WTC11 (cell line): ENCODE measurements around the gene RABGGTA. TPM values are rescaled to one million over a fixed set of nuclear protein-coding genes. Genes with fewer than 3 reads are reported as not detected.

Experiments used
- ATAC-seq: fragments of 200-7000 bp; cut with Tn5 transposase; 2 replicates; pipeline ENCODE4 v1.10.0; 2021; ENCODE audit warnings: mild to moderate bottlenecking, moderate library complexity
- CTCF ChIA-PET: fragments of 300-600 bp; sonication (Branson Sonifier 250); formaldehyde crosslinking; loops from one replicate; lab custom pipeline; 2021; ENCODE audit warnings: antibody characterized with exemption; lab: Charles Lee
- POLR2A ChIA-PET: fragments of 350-600 bp; sonication (Branson Sonifier 250); formaldehyde crosslinking; loops from one replicate; lab custom pipeline; 2021; ENCODE audit warnings: antibody characterized with exemption; lab: Charles Lee
- DNase-seq: peaks from one replicate; pipeline ENCODE4 v3.0.0; 2021; ENCODE audit warnings: low spot score
- H3K27ac Mint-ChIP-seq: 2 replicates; pipeline ENCODE4 v1.8.0; 2021; ENCODE audit warnings: mixed read lengths
- H3K27me3 Mint-ChIP-seq: 2 replicates; pipeline ENCODE4 v1.8.0; 2021; ENCODE audit warnings: low read depth, mild to moderate bottlenecking, moderate library complexity, mixed read lengths
- H3K36me3 Mint-ChIP-seq: 2 replicates; pipeline ENCODE4 v1.8.0; 2021; ENCODE audit warnings: mixed read lengths
- H3K4me1 Mint-ChIP-seq: 2 replicates; pipeline ENCODE4 v1.8.0; 2022; ENCODE audit warnings: mixed read lengths
- H3K4me3 Mint-ChIP-seq: 2 replicates; pipeline ENCODE4 v1.8.0; 2021; ENCODE audit warnings: mild to moderate bottlenecking, moderate library complexity, mixed read lengths
- H3K9me3 Mint-ChIP-seq: 2 replicates; pipeline ENCODE4 v1.8.0; 2021; ENCODE audit warnings: mixed read lengths
- FOXP1 ChIP-seq: sonication (generic); formaldehyde crosslinking; IDR thresholded peaks from 2 replicates; pipeline ENCODE4 v1.8.0; 2022; ENCODE audit warnings: missing genetic modification reagents, mild to moderate bottlenecking, moderate library complexity, borderline replicate concordance
- JAZF1 ChIP-seq: fragments of 250-450 bp; sonication (Bioruptor Pico); IDR thresholded peaks from 2 replicates; pipeline ENCODE4 v1.9.0; 2021; ENCODE audit warnings: moderate library complexity, mild to moderate bottlenecking, inconsistent platforms
- NR2C2 ChIP-seq: sonication (generic); formaldehyde crosslinking; IDR thresholded peaks from 2 replicates; pipeline ENCODE4 v1.8.0; 2022; ENCODE audit warnings: mild to moderate bottlenecking, missing genetic modification reagents
- RELA ChIP-seq: sonication (generic); formaldehyde crosslinking; IDR thresholded peaks from 2 replicates; pipeline ENCODE4 v1.8.1; 2022; ENCODE audit warnings: missing genetic modification reagents, mild to moderate bottlenecking, borderline replicate concordance
- total RNA-seq: library from RNA; stranded (reverse); gene quantifications from 3 replicates; pipeline ENCODE4 v1.2.3, GENCODE V29; 2021
- TF ChIP-seq, protein P1 (sequence below): sonication (generic); formaldehyde crosslinking; IDR thresholded peaks from 2 replicates; pipeline ENCODE4 v1.8.1; 2023; ENCODE audit warnings: mild to moderate bottlenecking, missing genetic modification reagents, borderline replicate concordance
- TF ChIP-seq, protein P2 (sequence below): fragments of 200-600 bp; IDR thresholded peaks from 2 replicates; pipeline ENCODE4 v1.8.0; 2022; ENCODE audit warnings: antibody characterized with exemption
- TF ChIP-seq, protein P3 (sequence below): sonication (generic); formaldehyde crosslinking; IDR thresholded peaks from 2 replicates; pipeline ENCODE4 v1.8.0; 2023; ENCODE audit warnings: missing genetic modification reagents, mild to moderate bottlenecking, borderline replicate concordance
- TF ChIP-seq, protein P4 (sequence below): fragments of 250-450 bp; sonication (Bioruptor Pico); IDR thresholded peaks from 2 replicates; pipeline ENCODE4 v1.9.0; 2021; ENCODE audit warnings: mild to moderate bottlenecking
- TF ChIP-seq, protein P5 (sequence below): sonication (generic); formaldehyde crosslinking; IDR thresholded peaks from 2 replicates; pipeline ENCODE4 v1.8.0; 2023; ENCODE audit warnings: missing genetic modification reagents

Gene RABGGTA
- total RNA-seq, 1 experiment from 2014 or later, result 27.1 TPM

DNA sequence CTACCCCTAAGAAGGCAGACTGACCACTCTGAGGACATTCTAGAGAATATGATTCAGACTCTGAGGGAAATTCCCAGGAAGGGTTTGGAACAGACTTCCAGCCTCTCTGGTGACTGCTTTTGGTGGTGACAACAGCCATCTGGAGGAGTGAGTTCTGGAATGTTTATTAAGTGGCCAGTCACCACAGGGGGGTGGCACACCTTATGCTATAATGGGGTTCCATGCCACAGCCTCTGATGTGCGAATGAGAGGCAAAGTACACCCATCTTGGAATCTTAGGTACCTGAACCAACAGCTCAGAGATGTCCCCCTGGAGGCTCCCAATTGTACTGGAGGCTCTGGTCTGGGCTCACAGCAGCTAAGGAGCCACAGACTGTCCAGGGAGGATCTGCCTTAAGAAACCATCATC, 19.5 kb downstream of the RABGGTA start (continued):
- TF ChIP-seq JAZF1 (CRISPR knock-in tag), result no peak

DNA sequence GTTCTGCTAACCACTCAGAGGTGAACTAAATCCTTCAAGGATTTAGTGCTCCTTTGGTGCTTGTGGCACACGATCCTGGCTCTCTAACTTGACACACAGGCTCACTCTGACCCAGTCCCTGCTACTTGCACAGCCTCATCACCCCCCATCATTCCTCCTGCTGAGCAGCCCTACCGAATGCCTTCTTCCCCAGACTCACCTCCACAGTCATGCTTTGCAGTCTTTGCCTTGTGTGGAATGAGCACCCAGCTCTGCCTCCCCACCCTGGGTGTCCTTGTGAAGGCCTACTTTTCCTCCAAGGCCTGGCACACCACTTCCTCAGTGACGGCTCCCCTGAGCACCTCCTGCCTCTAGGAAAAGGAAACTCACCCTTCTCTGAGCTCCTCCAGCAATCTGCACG, 21.0 kb downstream of the RABGGTA start:
- Mint-ChIP-seq H3K36me3 (no peaks in the 10 kb centered on the region), H3K9me3 (no peaks in the 10 kb centered on the region), H3K27ac (no peak overlapping the region), H3K4me3 (no peak overlapping the region), H3K4me1 (no peaks in the 10 kb centered on the region), H3K27me3 (peaks cover 13% of the 10 kb centered on the region)
- DNase-seq, result no peak
- POLR2A ChIA-PET, result no interaction called here
- CTCF ChIA-PET, result interaction anchor here (0.7 to 3.8 kb wide), 4 partner anchors 8 to 83 kb away, joined by 3 to 26 read pairs (median 9); partner anchors contain the start of gene TINF2
- TF ChIP-seq RELA (CRISPR knock-in tag) (no peak), NR2C2 (CRISPR knock-in tag) (no peak)
- no peak for ATAC-seq

DNA sequence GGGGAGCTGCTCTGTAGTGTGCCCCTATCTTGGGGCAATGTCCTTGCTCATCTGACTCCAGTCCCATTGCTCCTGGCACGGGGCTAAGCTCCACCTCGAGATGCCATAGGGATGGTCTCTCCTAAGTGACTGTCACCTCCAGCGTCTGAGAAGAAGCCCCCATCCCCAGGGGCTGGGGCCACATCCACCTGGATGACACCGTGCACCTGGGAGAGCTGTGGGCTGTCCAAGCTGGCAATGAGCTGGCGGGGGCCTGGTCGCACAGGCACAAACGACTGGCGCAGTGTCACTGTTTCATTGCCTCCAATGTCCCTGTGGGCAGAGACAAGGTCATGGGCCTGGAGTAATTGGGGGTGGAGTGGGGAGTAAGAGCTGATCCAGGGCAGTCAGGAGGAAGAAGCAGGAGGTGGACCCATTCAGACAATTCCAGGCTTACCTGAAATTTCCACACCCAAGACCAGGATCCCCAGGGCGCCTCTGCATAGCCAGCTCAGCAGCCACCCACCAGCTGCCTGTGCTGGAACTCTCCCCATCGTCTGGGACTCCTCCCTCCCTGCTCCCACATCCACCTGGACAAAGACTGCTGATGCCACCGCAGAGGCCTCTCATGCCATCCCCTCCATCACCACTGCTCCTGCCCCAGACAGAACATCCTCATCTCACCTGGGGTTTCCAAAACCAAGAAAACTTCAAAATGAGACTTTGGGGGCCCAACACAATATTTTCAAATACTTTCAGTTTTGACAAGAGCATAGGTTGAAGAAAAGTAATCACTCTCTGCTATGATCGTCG, 22.0 kb downstream of the RABGGTA start:
- Mint-ChIP-seq H3K9me3 (no peaks in the 10 kb centered on the region), H3K36me3 (no peaks in the 10 kb centered on the region), H3K4me3 (no peak overlapping the region), H3K27me3 (peaks cover 18% of the 10 kb centered on the region), H3K4me1 (no peaks in the 10 kb centered on the region), H3K27ac (no peak overlapping the region)
- ATAC-seq (no peak), DNase-seq (no peak)
- POLR2A ChIA-PET, result no interaction called here
- TF ChIP-seq, protein P1, sequence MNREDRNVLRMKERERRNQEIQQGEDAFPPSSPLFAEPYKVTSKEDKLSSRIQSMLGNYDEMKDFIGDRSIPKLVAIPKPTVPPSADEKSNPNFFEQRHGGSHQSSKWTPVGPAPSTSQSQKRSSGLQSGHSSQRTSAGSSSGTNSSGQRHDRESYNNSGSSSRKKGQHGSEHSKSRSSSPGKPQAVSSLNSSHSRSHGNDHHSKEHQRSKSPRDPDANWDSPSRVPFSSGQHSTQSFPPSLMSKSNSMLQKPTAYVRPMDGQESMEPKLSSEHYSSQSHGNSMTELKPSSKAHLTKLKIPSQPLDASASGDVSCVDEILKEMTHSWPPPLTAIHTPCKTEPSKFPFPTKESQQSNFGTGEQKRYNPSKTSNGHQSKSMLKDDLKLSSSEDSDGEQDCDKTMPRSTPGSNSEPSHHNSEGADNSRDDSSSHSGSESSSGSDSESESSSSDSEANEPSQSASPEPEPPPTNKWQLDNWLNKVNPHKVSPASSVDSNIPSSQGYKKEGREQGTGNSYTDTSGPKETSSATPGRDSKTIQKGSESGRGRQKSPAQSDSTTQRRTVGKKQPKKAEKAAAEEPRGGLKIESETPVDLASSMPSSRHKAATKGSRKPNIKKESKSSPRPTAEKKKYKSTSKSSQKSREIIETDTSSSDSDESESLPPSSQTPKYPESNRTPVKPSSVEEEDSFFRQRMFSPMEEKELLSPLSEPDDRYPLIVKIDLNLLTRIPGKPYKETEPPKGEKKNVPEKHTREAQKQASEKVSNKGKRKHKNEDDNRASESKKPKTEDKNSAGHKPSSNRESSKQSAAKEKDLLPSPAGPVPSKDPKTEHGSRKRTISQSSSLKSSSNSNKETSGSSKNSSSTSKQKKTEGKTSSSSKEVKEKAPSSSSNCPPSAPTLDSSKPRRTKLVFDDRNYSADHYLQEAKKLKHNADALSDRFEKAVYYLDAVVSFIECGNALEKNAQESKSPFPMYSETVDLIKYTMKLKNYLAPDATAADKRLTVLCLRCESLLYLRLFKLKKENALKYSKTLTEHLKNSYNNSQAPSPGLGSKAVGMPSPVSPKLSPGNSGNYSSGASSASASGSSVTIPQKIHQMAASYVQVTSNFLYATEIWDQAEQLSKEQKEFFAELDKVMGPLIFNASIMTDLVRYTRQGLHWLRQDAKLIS (CRISPR knock-in tag), result no peak
- TF ChIP-seq, protein P2, sequence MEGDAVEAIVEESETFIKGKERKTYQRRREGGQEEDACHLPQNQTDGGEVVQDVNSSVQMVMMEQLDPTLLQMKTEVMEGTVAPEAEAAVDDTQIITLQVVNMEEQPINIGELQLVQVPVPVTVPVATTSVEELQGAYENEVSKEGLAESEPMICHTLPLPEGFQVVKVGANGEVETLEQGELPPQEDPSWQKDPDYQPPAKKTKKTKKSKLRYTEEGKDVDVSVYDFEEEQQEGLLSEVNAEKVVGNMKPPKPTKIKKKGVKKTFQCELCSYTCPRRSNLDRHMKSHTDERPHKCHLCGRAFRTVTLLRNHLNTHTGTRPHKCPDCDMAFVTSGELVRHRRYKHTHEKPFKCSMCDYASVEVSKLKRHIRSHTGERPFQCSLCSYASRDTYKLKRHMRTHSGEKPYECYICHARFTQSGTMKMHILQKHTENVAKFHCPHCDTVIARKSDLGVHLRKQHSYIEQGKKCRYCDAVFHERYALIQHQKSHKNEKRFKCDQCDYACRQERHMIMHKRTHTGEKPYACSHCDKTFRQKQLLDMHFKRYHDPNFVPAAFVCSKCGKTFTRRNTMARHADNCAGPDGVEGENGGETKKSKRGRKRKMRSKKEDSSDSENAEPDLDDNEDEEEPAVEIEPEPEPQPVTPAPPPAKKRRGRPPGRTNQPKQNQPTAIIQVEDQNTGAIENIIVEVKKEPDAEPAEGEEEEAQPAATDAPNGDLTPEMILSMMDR, result no peak
- TF ChIP-seq, protein P3, sequence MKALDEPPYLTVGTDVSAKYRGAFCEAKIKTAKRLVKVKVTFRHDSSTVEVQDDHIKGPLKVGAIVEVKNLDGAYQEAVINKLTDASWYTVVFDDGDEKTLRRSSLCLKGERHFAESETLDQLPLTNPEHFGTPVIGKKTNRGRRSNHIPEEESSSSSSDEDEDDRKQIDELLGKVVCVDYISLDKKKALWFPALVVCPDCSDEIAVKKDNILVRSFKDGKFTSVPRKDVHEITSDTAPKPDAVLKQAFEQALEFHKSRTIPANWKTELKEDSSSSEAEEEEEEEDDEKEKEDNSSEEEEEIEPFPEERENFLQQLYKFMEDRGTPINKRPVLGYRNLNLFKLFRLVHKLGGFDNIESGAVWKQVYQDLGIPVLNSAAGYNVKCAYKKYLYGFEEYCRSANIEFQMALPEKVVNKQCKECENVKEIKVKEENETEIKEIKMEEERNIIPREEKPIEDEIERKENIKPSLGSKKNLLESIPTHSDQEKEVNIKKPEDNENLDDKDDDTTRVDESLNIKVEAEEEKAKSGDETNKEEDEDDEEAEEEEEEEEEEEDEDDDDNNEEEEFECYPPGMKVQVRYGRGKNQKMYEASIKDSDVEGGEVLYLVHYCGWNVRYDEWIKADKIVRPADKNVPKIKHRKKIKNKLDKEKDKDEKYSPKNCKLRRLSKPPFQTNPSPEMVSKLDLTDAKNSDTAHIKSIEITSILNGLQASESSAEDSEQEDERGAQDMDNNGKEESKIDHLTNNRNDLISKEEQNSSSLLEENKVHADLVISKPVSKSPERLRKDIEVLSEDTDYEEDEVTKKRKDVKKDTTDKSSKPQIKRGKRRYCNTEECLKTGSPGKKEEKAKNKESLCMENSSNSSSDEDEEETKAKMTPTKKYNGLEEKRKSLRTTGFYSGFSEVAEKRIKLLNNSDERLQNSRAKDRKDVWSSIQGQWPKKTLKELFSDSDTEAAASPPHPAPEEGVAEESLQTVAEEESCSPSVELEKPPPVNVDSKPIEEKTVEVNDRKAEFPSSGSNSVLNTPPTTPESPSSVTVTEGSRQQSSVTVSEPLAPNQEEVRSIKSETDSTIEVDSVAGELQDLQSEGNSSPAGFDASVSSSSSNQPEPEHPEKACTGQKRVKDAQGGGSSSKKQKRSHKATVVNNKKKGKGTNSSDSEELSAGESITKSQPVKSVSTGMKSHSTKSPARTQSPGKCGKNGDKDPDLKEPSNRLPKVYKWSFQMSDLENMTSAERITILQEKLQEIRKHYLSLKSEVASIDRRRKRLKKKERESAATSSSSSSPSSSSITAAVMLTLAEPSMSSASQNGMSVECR, result no peak
- no peak for TF ChIP-seq FOXP1 (CRISPR knock-in tag)
- TF ChIP-seq, protein P4, sequence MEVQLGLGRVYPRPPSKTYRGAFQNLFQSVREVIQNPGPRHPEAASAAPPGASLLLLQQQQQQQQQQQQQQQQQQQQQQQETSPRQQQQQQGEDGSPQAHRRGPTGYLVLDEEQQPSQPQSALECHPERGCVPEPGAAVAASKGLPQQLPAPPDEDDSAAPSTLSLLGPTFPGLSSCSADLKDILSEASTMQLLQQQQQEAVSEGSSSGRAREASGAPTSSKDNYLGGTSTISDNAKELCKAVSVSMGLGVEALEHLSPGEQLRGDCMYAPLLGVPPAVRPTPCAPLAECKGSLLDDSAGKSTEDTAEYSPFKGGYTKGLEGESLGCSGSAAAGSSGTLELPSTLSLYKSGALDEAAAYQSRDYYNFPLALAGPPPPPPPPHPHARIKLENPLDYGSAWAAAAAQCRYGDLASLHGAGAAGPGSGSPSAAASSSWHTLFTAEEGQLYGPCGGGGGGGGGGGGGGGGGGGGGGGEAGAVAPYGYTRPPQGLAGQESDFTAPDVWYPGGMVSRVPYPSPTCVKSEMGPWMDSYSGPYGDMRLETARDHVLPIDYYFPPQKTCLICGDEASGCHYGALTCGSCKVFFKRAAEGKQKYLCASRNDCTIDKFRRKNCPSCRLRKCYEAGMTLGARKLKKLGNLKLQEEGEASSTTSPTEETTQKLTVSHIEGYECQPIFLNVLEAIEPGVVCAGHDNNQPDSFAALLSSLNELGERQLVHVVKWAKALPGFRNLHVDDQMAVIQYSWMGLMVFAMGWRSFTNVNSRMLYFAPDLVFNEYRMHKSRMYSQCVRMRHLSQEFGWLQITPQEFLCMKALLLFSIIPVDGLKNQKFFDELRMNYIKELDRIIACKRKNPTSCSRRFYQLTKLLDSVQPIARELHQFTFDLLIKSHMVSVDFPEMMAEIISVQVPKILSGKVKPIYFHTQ (CRISPR knock-in tag), result no peak
- TF ChIP-seq, protein P5, sequence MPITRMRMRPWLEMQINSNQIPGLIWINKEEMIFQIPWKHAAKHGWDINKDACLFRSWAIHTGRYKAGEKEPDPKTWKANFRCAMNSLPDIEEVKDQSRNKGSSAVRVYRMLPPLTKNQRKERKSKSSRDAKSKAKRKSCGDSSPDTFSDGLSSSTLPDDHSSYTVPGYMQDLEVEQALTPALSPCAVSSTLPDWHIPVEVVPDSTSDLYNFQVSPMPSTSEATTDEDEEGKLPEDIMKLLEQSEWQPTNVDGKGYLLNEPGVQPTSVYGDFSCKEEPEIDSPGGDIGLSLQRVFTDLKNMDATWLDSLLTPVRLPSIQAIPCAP (CRISPR knock-in tag), result no peak
- CTCF ChIA-PET, result interaction anchor here (1.3 kb wide), 1 partner anchor 21 kb away, joined by 4 read pairs; the partner anchor contains the start of gene RABGGTA
